Hepatocyte (in vitro differentiated cells): ENCODE data around the gene SLC12A5. TPM values are rescaled to one million over a fixed set of nuclear protein-coding genes. Genes with fewer than 3 reads are reported as not detected.

Source experiments
- DNase-seq: peaks from one replicate; pipeline ENCODE4 v3.0.0-alpha.2; 2016; ENCODE audit warnings: low spot score
- H2AFZ ChIP-seq: fragments of 200-600 bp; sonication (generic); 2 replicates; pipeline ENCODE4 v1.6.0; 2016; ENCODE audit warnings: antibody characterized with exemption, mild to moderate bottlenecking
- H3K27ac ChIP-seq: fragments of 200-600 bp; sonication (generic); 2 replicates; pipeline ENCODE4 v1.5.1; 2016; ENCODE audit warnings: mild to moderate bottlenecking
- H3K27me3 ChIP-seq: fragments of 200-600 bp; sonication (generic); 2 replicates; pipeline ENCODE4 v1.6.1; 2016
- H3K36me3 ChIP-seq: fragments of 200-600 bp; sonication (generic); replicated peaks from 2 replicates; pipeline ENCODE4 v1.5.1; 2016; ENCODE audit warnings: low read depth; ENCODE audit not compliant: insufficient read depth
- H3K4me1 ChIP-seq: fragments of 200-600 bp; sonication (generic); 2 replicates; pipeline ENCODE4 v1.5.1; 2016; ENCODE audit warnings: mild to moderate bottlenecking, moderate library complexity; ENCODE audit not compliant: insufficient read depth
- H3K4me2 ChIP-seq: fragments of 200-600 bp; sonication (generic); 2 replicates; pipeline ENCODE4 v1.6.0; 2016
- H3K4me3 ChIP-seq: fragments of 200-600 bp; sonication (generic); 2 replicates; pipeline ENCODE4 v1.5.1; 2016; ENCODE audit warnings: mild to moderate bottlenecking
- H3K79me2 ChIP-seq: fragments of 200-600 bp; sonication (generic); 2 replicates; pipeline ENCODE4 v1.6.0; 2017; ENCODE audit warnings: mild to moderate bottlenecking
- H3K9me2 ChIP-seq: fragments of 200-600 bp; sonication (generic); replicated peaks from 2 replicates; pipeline ENCODE4 v1.6.0; 2017; ENCODE audit warnings: mild to moderate bottlenecking; ENCODE audit not compliant: insufficient read depth
- H3K9me3 ChIP-seq: fragments of 200-600 bp; sonication (generic); 2 replicates; pipeline ENCODE4 v1.5.1; 2016; ENCODE audit warnings: low read depth, mild to moderate bottlenecking
- H4K20me1 ChIP-seq: fragments of 200-600 bp; sonication (generic); 2 replicates; pipeline ENCODE4 v1.6.0; 2016; ENCODE audit warnings: mild to moderate bottlenecking; ENCODE audit not compliant: insufficient read depth, poor library complexity, severe bottlenecking
- CTCF ChIP-seq: fragments of 200-600 bp; sonication (generic); IDR thresholded peaks from 2 replicates; pipeline ENCODE4 v1.5.1; 2016; ENCODE audit warnings: antibody characterized with exemption, mild to moderate bottlenecking; ENCODE audit not compliant: poor library complexity
- EZH2 ChIP-seq: fragments of 200-600 bp; sonication (generic); IDR thresholded peaks from 2 replicates; pipeline ENCODE4 v1.6.1; 2016; ENCODE audit warnings: antibody characterized with exemption, mild to moderate bottlenecking, borderline replicate concordance
- EZH2phosphoT487 ChIP-seq: fragments of 200-600 bp; sonication (generic); IDR thresholded peaks from one replicate; pipeline ENCODE4 v1.6.1; 2018; ENCODE audit warnings: antibody characterized with exemption, mild to moderate bottlenecking, low read depth, moderate library complexity; ENCODE audit not compliant: unreplicated experiment, severe bottlenecking
- WGBS: methylation state at CpG from one replicate; pipeline ENCODE4 v1.1.6; 2016; ENCODE audit warnings: low lambda C conversion rate; ENCODE audit errors: missing lambda C conversion rate; 5-methylcytosine and 5-hydroxymethylcytosine counted together
- polyA plus RNA-seq: library from polyadenylated mRNA; unstranded; fragments of >200 nt; fragmentation: Nextera tagmentation; extraction: Ambion mirVana; gene quantifications from 2 replicates; pipeline ENCODE4 v1.2.1, GENCODE V29; 2016
- total RNA-seq: library from RNA; depleted of rRNA; stranded (reverse); fragments of >200 nt; gene quantifications from 2 replicates; pipeline ENCODE4 v1.2.3, GENCODE V29; 2014

Gene SLC12A5
- total and polyA plus RNA-seq, 2 experiments from 2014 or later = 0.57 to 3.1 TPM

DNA sequence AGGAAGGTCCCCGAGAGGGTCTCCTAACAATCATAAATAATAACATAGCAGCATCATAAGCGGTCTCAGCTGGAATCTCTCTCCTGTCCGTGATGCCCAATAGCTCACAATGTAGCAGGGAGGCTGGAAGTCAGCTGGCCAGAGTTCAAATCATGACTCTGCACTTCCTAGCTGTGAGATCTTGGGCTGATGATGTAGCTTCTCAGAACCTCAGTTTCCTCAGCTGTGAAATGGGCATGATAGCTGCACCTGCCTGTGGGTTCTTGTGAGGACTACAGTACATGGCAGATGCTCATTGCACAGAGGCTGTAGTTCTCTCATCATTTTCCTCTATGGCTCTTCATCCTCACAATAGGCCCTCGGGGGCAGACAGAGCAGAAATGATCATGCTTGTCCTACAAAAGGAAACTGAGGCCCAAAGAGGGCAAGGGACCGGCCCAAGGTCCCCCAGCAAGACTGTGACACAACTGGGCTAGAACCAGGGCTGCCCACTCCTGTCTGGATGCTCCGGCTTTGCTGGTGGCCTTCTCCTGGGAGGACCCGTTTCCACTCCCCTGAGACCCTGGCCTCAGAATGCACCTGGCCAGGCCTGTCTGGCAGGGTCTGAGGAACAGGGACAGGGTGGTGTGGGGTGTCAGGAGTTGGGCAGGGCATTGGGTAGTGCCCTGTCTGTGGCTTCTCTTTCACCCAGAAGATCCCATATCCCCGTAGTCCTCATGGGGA, 17.7 kb downstream of the SLC12A5 start:
- H3K27ac ChIP-seq = no peak overlapping the region
- H3K9me2 ChIP-seq = no peaks in the 10 kb centered on the region
- no peak overlapping the region for H3K4me2 ChIP-seq
- H3K9me3 ChIP-seq = no peaks in the 10 kb centered on the region
- no peaks in the 10 kb centered on the region for H3K79me2 ChIP-seq
- H3K36me3 ChIP-seq = no peaks in the 10 kb centered on the region
- no peak overlapping the region for H2AFZ ChIP-seq
- WGBS = 78% methylated on average over 8 of the region's 8 CpGs
- no peaks in the 10 kb centered on the region for H3K4me1 ChIP-seq
- H3K27me3 ChIP-seq = no peaks in the 10 kb centered on the region
- TF ChIP-seq EZH2phosphoT487 (no peak), CTCF (no peak), EZH2 (no peak)
- no peaks in the 10 kb centered on the region for H4K20me1 ChIP-seq
- no peak overlapping the region for H3K4me3 ChIP-seq
- DNase-seq = no peak

DNA sequence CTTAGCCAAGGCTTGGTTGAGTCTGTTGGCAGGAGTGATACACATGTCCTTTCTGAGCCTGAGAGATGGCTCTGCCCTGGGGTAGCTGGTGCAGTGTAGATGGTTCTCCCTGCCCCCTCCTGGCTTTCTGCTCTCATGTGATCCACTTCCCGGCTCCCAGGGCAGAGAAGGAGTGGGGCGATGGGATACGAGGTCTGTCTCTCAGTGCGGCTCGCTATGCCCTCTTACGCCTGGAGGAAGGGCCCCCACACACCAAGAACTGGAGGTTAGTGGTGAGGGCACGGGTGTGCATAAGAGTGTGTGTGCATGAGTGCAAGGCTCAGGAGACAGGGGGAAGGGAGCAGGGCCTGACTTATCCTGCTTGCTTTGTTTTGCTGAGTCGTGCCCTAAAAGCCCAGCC, 18.8 kb downstream of the SLC12A5 start:
- no peak overlapping the region for H3K27ac ChIP-seq
- no peak for DNase-seq
- H3K79me2 ChIP-seq = no peaks in the 10 kb centered on the region
- H3K4me1 ChIP-seq = no peaks in the 10 kb centered on the region
- 74% methylated on average over 8 of the region's 8 CpGs for WGBS
- H3K36me3 ChIP-seq = no peaks in the 10 kb centered on the region
- H3K4me3 ChIP-seq = no peak overlapping the region
- H3K9me3 ChIP-seq = no peaks in the 10 kb centered on the region
- no peaks in the 10 kb centered on the region for H4K20me1 ChIP-seq
- H2AFZ ChIP-seq = no peak overlapping the region
- TF ChIP-seq EZH2phosphoT487 = no peak
- no peak for TF ChIP-seq CTCF
- no peak for TF ChIP-seq EZH2
- no peaks in the 10 kb centered on the region for H3K27me3 ChIP-seq
- H3K9me2 ChIP-seq = no peaks in the 10 kb centered on the region
- H3K4me2 ChIP-seq = no peak overlapping the region

DNA sequence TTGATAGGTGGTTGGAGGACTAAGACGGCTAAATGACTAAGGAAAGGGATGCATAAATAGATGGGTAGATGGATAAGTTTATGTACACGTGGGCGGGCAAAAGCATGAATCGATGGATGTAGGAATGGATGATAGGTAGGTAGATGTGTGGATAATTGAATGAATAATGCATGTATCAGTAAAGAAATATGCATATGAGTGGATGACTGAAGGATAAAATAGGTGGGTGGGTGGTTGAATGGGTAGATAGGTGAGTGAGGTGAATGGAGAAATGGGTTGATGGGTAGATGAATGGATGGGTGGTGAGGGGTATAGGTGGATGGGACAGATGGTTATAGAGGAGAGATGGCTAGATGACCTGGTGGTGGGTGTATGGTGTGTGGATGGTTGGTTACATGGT, 20.2 kb downstream of the SLC12A5 start:
- Histone ChIP-seq H3K27ac (no peak overlapping the region), H2AFZ (no peak overlapping the region), H3K36me3 (no peaks in the 10 kb centered on the region), H3K4me2 (no peak overlapping the region), H3K9me2 (no peaks in the 10 kb centered on the region), H3K9me3 (no peaks in the 10 kb centered on the region), H3K27me3 (peaks cover 3% of the 10 kb centered on the region), H4K20me1 (no peaks in the 10 kb centered on the region), H3K79me2 (no peaks in the 10 kb centered on the region), H3K4me3 (no peak overlapping the region), H3K4me1 (no peaks in the 10 kb centered on the region)
- no peak for TF ChIP-seq EZH2phosphoT487
- no peak for TF ChIP-seq CTCF
- TF ChIP-seq EZH2 = no peak
- WGBS = 86% methylated on average over 4 of the region's 4 CpGs
- no peak for DNase-seq

DNA sequence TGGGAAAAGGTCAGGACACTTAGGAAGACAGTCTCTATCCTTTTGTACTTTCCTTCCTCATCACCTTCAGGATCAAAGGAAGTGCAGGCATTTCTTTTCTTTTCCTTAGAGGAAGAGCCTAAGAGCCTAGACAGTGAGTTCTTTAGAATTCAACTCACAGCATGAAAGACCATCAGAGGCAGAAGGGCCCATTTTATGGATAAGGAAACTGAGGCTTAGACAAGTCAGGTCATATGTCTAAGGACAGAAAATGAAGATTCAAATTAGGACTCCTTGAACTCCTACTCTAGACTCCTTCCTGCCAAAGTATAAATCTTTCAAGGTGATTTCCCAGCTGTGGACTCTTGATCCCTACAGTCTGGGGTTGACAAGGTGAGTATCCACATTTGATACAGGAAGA, 20.8 kb downstream of the SLC12A5 start:
- H3K27ac ChIP-seq = no peak overlapping the region
- no peaks in the 10 kb centered on the region for H3K36me3 ChIP-seq
- peaks cover 3% of the 10 kb centered on the region for H3K27me3 ChIP-seq
- no peaks in the 10 kb centered on the region for H3K79me2 ChIP-seq
- H3K4me3 ChIP-seq = no peak overlapping the region
- TF ChIP-seq EZH2 (no peak), CTCF (no peak), EZH2phosphoT487 (no peak)
- H3K4me1 ChIP-seq = no peaks in the 10 kb centered on the region
- H2AFZ ChIP-seq = no peak overlapping the region
- no peaks in the 10 kb centered on the region for H3K9me3 ChIP-seq
- H3K9me2 ChIP-seq = no peaks in the 10 kb centered on the region
- DNase-seq = no peak
- no peaks in the 10 kb centered on the region for H4K20me1 ChIP-seq
- no peak overlapping the region for H3K4me2 ChIP-seq
